WTC11 (cell line): ENCODE data around the gene DOHH. TPM values are rescaled to one million over a fixed set of nuclear protein-coding genes. Genes with fewer than 3 reads are reported as not detected.

ENCODE experiments used
- ATAC-seq: fragments of 200-7000 bp; cut with Tn5 transposase; 2 replicates; pipeline ENCODE4 v1.10.0; 2021; ENCODE audit warnings: mild to moderate bottlenecking, moderate library complexity
- CTCF ChIA-PET: fragments of 300-600 bp; sonication (Branson Sonifier 250); formaldehyde crosslinking; loops from one replicate; lab custom pipeline; 2021; ENCODE audit warnings: antibody characterized with exemption; lab: Charles Lee
- POLR2A ChIA-PET: fragments of 350-600 bp; sonication (Branson Sonifier 250); formaldehyde crosslinking; loops from one replicate; lab custom pipeline; 2021; ENCODE audit warnings: antibody characterized with exemption; lab: Charles Lee
- DNase-seq: peaks from one replicate; pipeline ENCODE4 v3.0.0; 2021; ENCODE audit warnings: low spot score
- H3K27ac Mint-ChIP-seq: 2 replicates; pipeline ENCODE4 v1.8.0; 2021; ENCODE audit warnings: mixed read lengths
- H3K27me3 Mint-ChIP-seq: 2 replicates; pipeline ENCODE4 v1.8.0; 2021; ENCODE audit warnings: low read depth, mild to moderate bottlenecking, moderate library complexity, mixed read lengths
- H3K36me3 Mint-ChIP-seq: 2 replicates; pipeline ENCODE4 v1.8.0; 2021; ENCODE audit warnings: mixed read lengths
- H3K4me1 Mint-ChIP-seq: 2 replicates; pipeline ENCODE4 v1.8.0; 2022; ENCODE audit warnings: mixed read lengths
- H3K4me3 Mint-ChIP-seq: 2 replicates; pipeline ENCODE4 v1.8.0; 2021; ENCODE audit warnings: mild to moderate bottlenecking, moderate library complexity, mixed read lengths
- H3K9me3 Mint-ChIP-seq: 2 replicates; pipeline ENCODE4 v1.8.0; 2021; ENCODE audit warnings: mixed read lengths
- ETV6 ChIP-seq: sonication (generic); formaldehyde crosslinking; IDR thresholded peaks from 2 replicates; pipeline ENCODE4 v1.8.1; 2022; ENCODE audit warnings: mild to moderate bottlenecking, missing genetic modification reagents
- JUN ChIP-seq: sonication (generic); formaldehyde crosslinking; IDR thresholded peaks from 2 replicates; pipeline ENCODE4 v1.8.0; 2023; ENCODE audit warnings: mild to moderate bottlenecking, missing genetic modification reagents
- MYBL2 ChIP-seq: sonication (generic); formaldehyde crosslinking; IDR thresholded peaks from 2 replicates; pipeline ENCODE4 v1.8.1; 2023; ENCODE audit warnings: mild to moderate bottlenecking, moderate library complexity, missing genetic modification reagents
- NFATC4 ChIP-seq: fragments of 250-450 bp; sonication (Bioruptor Pico); IDR thresholded peaks from 2 replicates; pipeline ENCODE4 v1.9.0; 2021; ENCODE audit warnings: mild to moderate bottlenecking
- NFE2L1 ChIP-seq: sonication (generic); formaldehyde crosslinking; IDR thresholded peaks from 2 replicates; pipeline ENCODE4 v1.8.1; 2023; ENCODE audit warnings: missing genetic modification reagents
- PREB ChIP-seq: sonication (generic); formaldehyde crosslinking; IDR thresholded peaks from 2 replicates; pipeline ENCODE4 v1.8.1; 2022; ENCODE audit warnings: mild to moderate bottlenecking, missing genetic modification reagents, moderate library complexity, borderline replicate concordance
- RELA ChIP-seq: sonication (generic); formaldehyde crosslinking; IDR thresholded peaks from 2 replicates; pipeline ENCODE4 v1.8.1; 2022; ENCODE audit warnings: missing genetic modification reagents, mild to moderate bottlenecking, borderline replicate concordance
- SMAD3 ChIP-seq: sonication (generic); formaldehyde crosslinking; IDR thresholded peaks from 2 replicates; pipeline ENCODE4 v1.8.0; 2022; ENCODE audit warnings: missing genetic modification reagents, mild to moderate bottlenecking, borderline replicate concordance
- SP1 ChIP-seq: sonication (generic); formaldehyde crosslinking; conservative IDR thresholded peaks from 2 replicates; pipeline ENCODE4 v1.8.1; 2022; ENCODE audit warnings: missing genetic modification reagents
- TEAD1 ChIP-seq: sonication (generic); formaldehyde crosslinking; IDR thresholded peaks from 2 replicates; pipeline ENCODE4 v1.8.0; 2022; ENCODE audit warnings: mild to moderate bottlenecking, missing genetic modification reagents
- TP53 ChIP-seq: sonication (generic); formaldehyde crosslinking; IDR thresholded peaks from 2 replicates; pipeline ENCODE4 v1.8.1; 2023; ENCODE audit warnings: mild to moderate bottlenecking, missing genetic modification reagents
- ZNF219 ChIP-seq: sonication (generic); formaldehyde crosslinking; IDR thresholded peaks from 2 replicates; pipeline ENCODE4 v1.8.0; 2023; ENCODE audit warnings: missing genetic modification reagents, mild to moderate bottlenecking, borderline replicate concordance
- ZNF263 ChIP-seq: sonication (generic); formaldehyde crosslinking; IDR thresholded peaks from 2 replicates; pipeline ENCODE4 v1.8.1; 2022; ENCODE audit warnings: low read depth, mild to moderate bottlenecking, moderate library complexity, missing genetic modification reagents
- ZNF671 ChIP-seq: fragments of 250-450 bp; sonication (Bioruptor Pico); IDR thresholded peaks from 2 replicates; pipeline ENCODE4 v1.8.0; 2021; ENCODE audit warnings: mild to moderate bottlenecking
- total RNA-seq: library from RNA; stranded (reverse); gene quantifications from 3 replicates; pipeline ENCODE4 v1.2.3, GENCODE V29; 2021
- TF ChIP-seq, protein P1 (sequence below): sonication (generic); formaldehyde crosslinking; IDR thresholded peaks from 2 replicates; pipeline ENCODE4 v1.8.1; 2022; ENCODE audit warnings: missing genetic modification reagents, borderline replicate concordance
- TF ChIP-seq, protein P2 (sequence below): sonication (generic); formaldehyde crosslinking; IDR thresholded peaks from 2 replicates; pipeline ENCODE4 v1.8.1; 2023; ENCODE audit warnings: mild to moderate bottlenecking, missing genetic modification reagents, moderate library complexity
- TF ChIP-seq, protein P3 (sequence below): sonication (generic); formaldehyde crosslinking; IDR thresholded peaks from 2 replicates; pipeline ENCODE4 v1.8.1; 2022; ENCODE audit warnings: low read depth, missing genetic modification reagents, borderline replicate concordance
- TF ChIP-seq, protein P4 (sequence below): sonication (generic); formaldehyde crosslinking; IDR thresholded peaks from 2 replicates; pipeline ENCODE4 v1.8.0; 2023; ENCODE audit warnings: missing genetic modification reagents, mild to moderate bottlenecking, borderline replicate concordance
- TF ChIP-seq, protein P5 (sequence below): fragments of 250-450 bp; sonication (Bioruptor Pico); conservative IDR thresholded peaks from 2 replicates; pipeline ENCODE4 v1.9.0; 2021; ENCODE audit warnings: mild to moderate bottlenecking

DOHH gene
- total RNA-seq, 1 experiment from 2014 or later = 22.2 TPM

DNA sequence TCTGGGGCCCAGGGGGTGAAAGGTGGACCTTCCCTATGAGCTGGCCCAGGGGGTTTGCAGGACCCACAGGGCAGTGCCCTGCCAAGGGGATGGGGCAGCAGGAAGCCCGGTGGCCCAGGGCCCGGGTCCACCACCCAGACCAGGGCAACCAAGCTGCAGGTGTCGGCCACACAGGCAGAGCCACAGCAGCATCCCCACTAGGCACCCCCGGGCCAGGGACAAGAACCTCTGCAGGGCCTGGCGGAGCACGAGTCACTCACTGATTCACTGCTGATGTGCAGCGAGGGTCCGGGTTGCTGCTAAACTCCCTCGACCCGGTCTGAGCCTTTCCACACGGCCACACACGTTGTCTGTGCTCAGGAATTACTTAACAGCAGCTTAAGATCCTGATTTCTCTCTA, 14.5 kb upstream of the DOHH start (continued):
- TF ChIP-seq TEAD1 (CRISPR knock-in tag) = no peak
- TF ChIP-seq SP1 (CRISPR knock-in tag) = no peak
- TF ChIP-seq NFATC4 (CRISPR knock-in tag) = no peak
- TF ChIP-seq NFE2L1 (CRISPR knock-in tag) = no peak

GRCh38 chr19:3513229-3514140, 13.0 kb upstream of the DOHH start:
- H3K36me3 Mint-ChIP-seq = peaks cover 12% of the 10 kb centered on the region; the same call in 1 of the 2 replicates
- H3K9me3 Mint-ChIP-seq = no peaks in the 10 kb centered on the region
- DNase-seq (no peak), ATAC-seq (0 out of 2 replicates have a peak, but pooled peaks have one; percentile 14)
- peaks cover 31% of the 10 kb centered on the region for H3K4me1 Mint-ChIP-seq
- ChIA-PET POLR2A (interaction anchor here (0.6 to 1.0 kb wide), 2 partner anchors 39 to 63 kb away, joined by 3 to 9 read pairs; no protein-coding TSS in a partner anchor), CTCF (interaction anchor here (0.6 to 1.8 kb wide), 6 partner anchors 13 to 72 kb away, joined by 3 to 6 read pairs (median 4); partner anchors contain the start of genes DOHH and GIPC3)
- no peak overlapping the region for H3K4me3 Mint-ChIP-seq
- H3K27me3 Mint-ChIP-seq = no peaks in the 10 kb centered on the region; the same call in 1 of the 2 replicates
- no peak for TF ChIP-seq SMAD3 (CRISPR knock-in tag)
- TF ChIP-seq ZNF263 (CRISPR knock-in tag) = no peak
- TF ChIP-seq NFE2L1 (CRISPR knock-in tag) = no peak
- no peak for TF ChIP-seq RELA (CRISPR knock-in tag)
- TF ChIP-seq, protein P1, sequence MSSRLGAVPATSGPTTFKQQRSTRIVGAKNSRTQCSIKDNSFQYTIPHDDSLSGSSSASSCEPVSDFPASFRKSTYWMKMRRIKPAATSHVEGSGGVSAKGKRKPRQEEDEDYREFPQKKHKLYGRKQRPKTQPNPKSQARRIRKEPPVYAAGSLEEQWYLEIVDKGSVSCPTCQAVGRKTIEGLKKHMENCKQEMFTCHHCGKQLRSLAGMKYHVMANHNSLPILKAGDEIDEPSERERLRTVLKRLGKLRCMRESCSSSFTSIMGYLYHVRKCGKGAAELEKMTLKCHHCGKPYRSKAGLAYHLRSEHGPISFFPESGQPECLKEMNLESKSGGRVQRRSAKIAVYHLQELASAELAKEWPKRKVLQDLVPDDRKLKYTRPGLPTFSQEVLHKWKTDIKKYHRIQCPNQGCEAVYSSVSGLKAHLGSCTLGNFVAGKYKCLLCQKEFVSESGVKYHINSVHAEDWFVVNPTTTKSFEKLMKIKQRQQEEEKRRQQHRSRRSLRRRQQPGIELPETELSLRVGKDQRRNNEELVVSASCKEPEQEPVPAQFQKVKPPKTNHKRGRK (CRISPR knock-in tag) = no peak
- TF ChIP-seq MYBL2 = no peak
- TF ChIP-seq SP1 (CRISPR knock-in tag) = no peak
- TF ChIP-seq, protein P2, sequence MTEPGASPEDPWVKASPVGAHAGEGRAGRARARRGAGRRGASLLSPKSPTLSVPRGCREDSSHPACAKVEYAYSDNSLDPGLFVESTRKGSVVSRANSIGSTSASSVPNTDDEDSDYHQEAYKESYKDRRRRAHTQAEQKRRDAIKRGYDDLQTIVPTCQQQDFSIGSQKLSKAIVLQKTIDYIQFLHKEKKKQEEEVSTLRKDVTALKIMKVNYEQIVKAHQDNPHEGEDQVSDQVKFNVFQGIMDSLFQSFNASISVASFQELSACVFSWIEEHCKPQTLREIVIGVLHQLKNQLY (CRISPR knock-in tag) = no peak
- no peak for TF ChIP-seq ZNF671 (CRISPR knock-in tag)
- TF ChIP-seq JUN (CRISPR knock-in tag) = no peak
- TF ChIP-seq PREB (CRISPR knock-in tag) = no peak
- no peak for TF ChIP-seq ZNF219
- no peak for TF ChIP-seq ETV6 (CRISPR knock-in tag)
- no peak for TF ChIP-seq TP53
- TF ChIP-seq, protein P3, sequence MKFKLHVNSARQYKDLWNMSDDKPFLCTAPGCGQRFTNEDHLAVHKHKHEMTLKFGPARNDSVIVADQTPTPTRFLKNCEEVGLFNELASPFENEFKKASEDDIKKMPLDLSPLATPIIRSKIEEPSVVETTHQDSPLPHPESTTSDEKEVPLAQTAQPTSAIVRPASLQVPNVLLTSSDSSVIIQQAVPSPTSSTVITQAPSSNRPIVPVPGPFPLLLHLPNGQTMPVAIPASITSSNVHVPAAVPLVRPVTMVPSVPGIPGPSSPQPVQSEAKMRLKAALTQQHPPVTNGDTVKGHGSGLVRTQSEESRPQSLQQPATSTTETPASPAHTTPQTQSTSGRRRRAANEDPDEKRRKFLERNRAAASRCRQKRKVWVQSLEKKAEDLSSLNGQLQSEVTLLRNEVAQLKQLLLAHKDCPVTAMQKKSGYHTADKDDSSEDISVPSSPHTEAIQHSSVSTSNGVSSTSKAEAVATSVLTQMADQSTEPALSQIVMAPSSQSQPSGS (CRISPR knock-in tag) = no peak
- TF ChIP-seq, protein P4, sequence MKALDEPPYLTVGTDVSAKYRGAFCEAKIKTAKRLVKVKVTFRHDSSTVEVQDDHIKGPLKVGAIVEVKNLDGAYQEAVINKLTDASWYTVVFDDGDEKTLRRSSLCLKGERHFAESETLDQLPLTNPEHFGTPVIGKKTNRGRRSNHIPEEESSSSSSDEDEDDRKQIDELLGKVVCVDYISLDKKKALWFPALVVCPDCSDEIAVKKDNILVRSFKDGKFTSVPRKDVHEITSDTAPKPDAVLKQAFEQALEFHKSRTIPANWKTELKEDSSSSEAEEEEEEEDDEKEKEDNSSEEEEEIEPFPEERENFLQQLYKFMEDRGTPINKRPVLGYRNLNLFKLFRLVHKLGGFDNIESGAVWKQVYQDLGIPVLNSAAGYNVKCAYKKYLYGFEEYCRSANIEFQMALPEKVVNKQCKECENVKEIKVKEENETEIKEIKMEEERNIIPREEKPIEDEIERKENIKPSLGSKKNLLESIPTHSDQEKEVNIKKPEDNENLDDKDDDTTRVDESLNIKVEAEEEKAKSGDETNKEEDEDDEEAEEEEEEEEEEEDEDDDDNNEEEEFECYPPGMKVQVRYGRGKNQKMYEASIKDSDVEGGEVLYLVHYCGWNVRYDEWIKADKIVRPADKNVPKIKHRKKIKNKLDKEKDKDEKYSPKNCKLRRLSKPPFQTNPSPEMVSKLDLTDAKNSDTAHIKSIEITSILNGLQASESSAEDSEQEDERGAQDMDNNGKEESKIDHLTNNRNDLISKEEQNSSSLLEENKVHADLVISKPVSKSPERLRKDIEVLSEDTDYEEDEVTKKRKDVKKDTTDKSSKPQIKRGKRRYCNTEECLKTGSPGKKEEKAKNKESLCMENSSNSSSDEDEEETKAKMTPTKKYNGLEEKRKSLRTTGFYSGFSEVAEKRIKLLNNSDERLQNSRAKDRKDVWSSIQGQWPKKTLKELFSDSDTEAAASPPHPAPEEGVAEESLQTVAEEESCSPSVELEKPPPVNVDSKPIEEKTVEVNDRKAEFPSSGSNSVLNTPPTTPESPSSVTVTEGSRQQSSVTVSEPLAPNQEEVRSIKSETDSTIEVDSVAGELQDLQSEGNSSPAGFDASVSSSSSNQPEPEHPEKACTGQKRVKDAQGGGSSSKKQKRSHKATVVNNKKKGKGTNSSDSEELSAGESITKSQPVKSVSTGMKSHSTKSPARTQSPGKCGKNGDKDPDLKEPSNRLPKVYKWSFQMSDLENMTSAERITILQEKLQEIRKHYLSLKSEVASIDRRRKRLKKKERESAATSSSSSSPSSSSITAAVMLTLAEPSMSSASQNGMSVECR (CRISPR knock-in tag) = no peak
- TF ChIP-seq, protein P5, sequence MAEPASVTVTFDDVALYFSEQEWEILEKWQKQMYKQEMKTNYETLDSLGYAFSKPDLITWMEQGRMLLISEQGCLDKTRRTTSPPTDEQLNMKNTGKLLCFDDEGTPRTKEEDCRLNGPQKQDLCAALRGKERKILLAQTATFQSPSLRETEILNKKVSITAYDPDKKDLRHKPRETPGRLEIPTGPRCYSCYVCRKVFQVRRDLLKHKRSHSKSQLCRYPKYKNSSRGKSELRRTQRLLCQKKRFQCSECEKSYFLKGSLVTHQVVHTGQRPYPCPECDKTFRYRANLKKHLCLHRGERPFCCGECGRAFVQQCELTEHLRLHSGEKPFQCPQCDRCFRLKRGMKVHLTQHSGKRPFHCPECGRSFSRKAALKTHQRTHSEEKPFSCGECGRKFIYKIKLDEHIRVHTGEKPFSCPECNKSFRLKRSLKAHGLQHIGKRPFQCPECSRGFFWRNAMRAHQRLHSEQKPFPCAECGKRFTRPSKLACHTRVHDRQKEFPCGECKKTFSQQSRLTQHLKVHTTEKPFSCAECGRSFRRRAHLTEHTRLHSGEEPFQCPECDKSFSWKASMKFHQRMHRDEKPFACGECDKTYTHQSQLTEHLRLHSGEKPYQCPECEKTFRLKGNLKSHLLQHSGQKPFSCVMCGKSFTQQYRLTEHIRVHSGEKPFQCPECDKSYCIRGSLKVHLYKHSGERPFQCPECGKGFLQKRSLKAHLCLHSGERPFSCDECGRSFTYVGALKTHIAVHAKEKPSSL (CRISPR knock-in tag) = no peak
- 0 out of 2 replicates have a peak overlapping the region, but pooled peaks have one; percentile 14 for H3K27ac Mint-ChIP-seq
